Thyroid gland (tissue), 4 donors: ENCODE results near the gene KRT78.

Experiments
- POLR2A ChIP-seq, 2 donors: fragments of 450-650 bp; IDR thresholded peaks; one replicate each; pipeline ENCODE4 v1.6.1; 2017; ENCODE audit warnings: antibody characterized with exemption in 2 of 2, mild to moderate bottlenecking in 2 of 2, moderate library complexity in 1 of 2
- TF ChIP-seq, protein P1 (sequence below), 6 experiments: fragments of 200-600 bp in 3 of 6; fragments of 450-650 bp in 3 of 6; sonication (generic) in 3 of 6; IDR thresholded peaks; one replicate each; pipeline ENCODE4 v1.5.1; 2016 to 2019; ENCODE audit warnings: antibody characterized with exemption in 6 of 6, mild to moderate bottlenecking in 2 of 6, inconsistent platforms in 1 of 6, moderate library complexity in 1 of 6

DNA sequence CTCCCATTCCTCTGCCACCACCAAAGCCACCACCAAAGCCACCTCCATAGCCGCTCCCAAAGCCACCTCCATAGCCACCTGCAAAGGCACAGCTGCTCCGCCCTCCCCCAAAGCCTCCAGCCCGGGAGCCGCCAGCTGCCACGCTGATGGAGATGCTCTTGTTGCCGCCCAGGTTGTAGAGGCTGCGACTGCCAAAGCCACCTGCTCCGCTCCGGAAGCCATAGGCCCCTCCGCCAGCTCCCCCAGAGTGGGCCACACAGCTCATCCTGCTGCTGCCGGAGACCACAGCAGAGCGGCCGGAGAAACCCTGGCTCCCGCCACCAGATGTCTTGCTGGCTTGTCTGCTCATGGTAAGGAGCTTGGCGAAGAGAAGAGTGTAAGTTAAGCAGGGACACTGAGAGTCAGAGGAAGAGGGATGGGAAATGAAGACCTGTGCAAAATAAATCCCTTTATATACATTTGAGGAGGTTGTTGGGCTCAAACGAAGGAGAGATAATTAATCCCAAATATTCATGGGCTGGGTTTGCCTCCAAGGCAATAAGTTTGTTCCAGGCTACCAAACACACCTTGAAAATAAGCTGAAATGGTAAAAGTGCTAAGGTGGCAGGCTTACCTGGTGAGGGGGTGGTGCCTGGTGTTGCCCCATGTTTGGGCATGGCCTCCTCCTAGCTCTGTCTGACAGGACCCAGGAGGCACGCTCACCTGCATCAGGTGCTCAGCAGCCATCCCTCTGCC is 52.9 kb downstream of the KRT78 start, which contains the start of gene KRT3:
- TF ChIP-seq, protein P1, sequence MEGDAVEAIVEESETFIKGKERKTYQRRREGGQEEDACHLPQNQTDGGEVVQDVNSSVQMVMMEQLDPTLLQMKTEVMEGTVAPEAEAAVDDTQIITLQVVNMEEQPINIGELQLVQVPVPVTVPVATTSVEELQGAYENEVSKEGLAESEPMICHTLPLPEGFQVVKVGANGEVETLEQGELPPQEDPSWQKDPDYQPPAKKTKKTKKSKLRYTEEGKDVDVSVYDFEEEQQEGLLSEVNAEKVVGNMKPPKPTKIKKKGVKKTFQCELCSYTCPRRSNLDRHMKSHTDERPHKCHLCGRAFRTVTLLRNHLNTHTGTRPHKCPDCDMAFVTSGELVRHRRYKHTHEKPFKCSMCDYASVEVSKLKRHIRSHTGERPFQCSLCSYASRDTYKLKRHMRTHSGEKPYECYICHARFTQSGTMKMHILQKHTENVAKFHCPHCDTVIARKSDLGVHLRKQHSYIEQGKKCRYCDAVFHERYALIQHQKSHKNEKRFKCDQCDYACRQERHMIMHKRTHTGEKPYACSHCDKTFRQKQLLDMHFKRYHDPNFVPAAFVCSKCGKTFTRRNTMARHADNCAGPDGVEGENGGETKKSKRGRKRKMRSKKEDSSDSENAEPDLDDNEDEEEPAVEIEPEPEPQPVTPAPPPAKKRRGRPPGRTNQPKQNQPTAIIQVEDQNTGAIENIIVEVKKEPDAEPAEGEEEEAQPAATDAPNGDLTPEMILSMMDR (IDR thresholded peaks at IDR 0.05): no peak
- TF ChIP-seq POLR2A (IDR thresholded peaks at IDR 0.05): no peak
